HepG2 (cell line): ENCODE results near the gene MC1R. TPM values are rescaled to one million over a fixed set of nuclear protein-coding genes. Genes with fewer than 3 reads are reported as not detected.
A peak's percentile ranks its signal among the peaks of the same experiment; 100 is the strongest.

ENCODE experiments used
- EEA1 ChIP-seq: sonication (generic); formaldehyde crosslinking; IDR thresholded peaks from 2 replicates; pipeline ENCODE4 v1.5.1; 2020; ENCODE audit warnings: mild to moderate bottlenecking, missing genetic modification reagents, borderline replicate concordance
- EP300 ChIP-seq, 3 experiments: sonication (generic) in 1 of 3; formaldehyde crosslinking in 1 of 3; IDR thresholded peaks; 2 replicates each; pipeline versions ENCODE4 v1.5.1 to v1.6.1; 2011 to 2020; ENCODE audit warnings: low read depth in 2 of 3, low read length in 2 of 3, borderline replicate concordance in 1 of 3, improper control_type of control experiment in 1 of 3, mild to moderate bottlenecking in 1 of 3, missing genetic modification reagents in 1 of 3, moderate library complexity in 1 of 3
- FOSL2 ChIP-seq: sonication (generic); formaldehyde crosslinking; IDR thresholded peaks from 2 replicates; pipeline ENCODE4 v1.4.0; 2020; ENCODE audit warnings: missing genetic modification reagents
- HHEX ChIP-seq: IDR thresholded peaks from 2 replicates; pipeline ENCODE4 v1.6.1; 2016; ENCODE audit warnings: control low read depth
- ISL2 ChIP-seq: sonication (generic); formaldehyde crosslinking; IDR thresholded peaks from 2 replicates; pipeline ENCODE4 v1.5.0; 2020; ENCODE audit warnings: missing genetic modification reagents
- NRL ChIP-seq: sonication (generic); formaldehyde crosslinking; IDR thresholded peaks from 2 replicates; pipeline ENCODE4 v1.5.0; 2020; ENCODE audit warnings: missing genetic modification reagents, mild to moderate bottlenecking, moderate library complexity, borderline replicate concordance
- PHF20 ChIP-seq: sonication (generic); formaldehyde crosslinking; IDR thresholded peaks from 2 replicates; pipeline ENCODE4 v1.5.0; 2020; ENCODE audit warnings: mild to moderate bottlenecking, missing genetic modification reagents
- SIX1 ChIP-seq: sonication (generic); formaldehyde crosslinking; IDR thresholded peaks from 2 replicates; pipeline ENCODE4 v1.4.0; 2020; ENCODE audit warnings: missing genetic modification reagents, borderline replicate concordance
- U2AF1 ChIP-seq: fragments of 200-400 bp; formaldehyde crosslinking; optimal IDR thresholded peaks from 2 replicates; pipeline ENCODE3; 2017; ENCODE audit warnings: mild to moderate bottlenecking, low read depth, low read length
- ZNF256 ChIP-seq: sonication (generic); formaldehyde crosslinking; conservative IDR thresholded peaks from 2 replicates; pipeline ENCODE4 v1.4.0; 2020; ENCODE audit warnings: missing genetic modification reagents
- ZNF343 ChIP-seq: sonication (generic); formaldehyde crosslinking; IDR thresholded peaks from 2 replicates; pipeline ENCODE4 v1.4.0; 2020; ENCODE audit warnings: mild to moderate bottlenecking, missing genetic modification reagents
- ZNF441 ChIP-seq: sonication (generic); formaldehyde crosslinking; IDR thresholded peaks from 2 replicates; pipeline ENCODE4 v1.7.0; 2021; ENCODE audit warnings: missing genetic modification reagents, borderline replicate concordance
- ZNF446 ChIP-seq: sonication (generic); formaldehyde crosslinking; IDR thresholded peaks from 2 replicates; pipeline ENCODE4 v1.5.0; 2020; ENCODE audit warnings: mild to moderate bottlenecking, missing genetic modification reagents
- ZNF850 ChIP-seq: sonication (generic); formaldehyde crosslinking; conservative IDR thresholded peaks from 2 replicates; pipeline ENCODE4 v1.9.0; 2021; ENCODE audit warnings: mild to moderate bottlenecking, missing genetic modification reagents
- ZNF891 ChIP-seq: sonication (generic); formaldehyde crosslinking; IDR thresholded peaks from 2 replicates; pipeline ENCODE4 v1.5.0; 2020; ENCODE audit warnings: mild to moderate bottlenecking, missing genetic modification reagents
- polyA plus RNA-seq, 8 experiments: library from polyadenylated mRNA; depleted of rRNA in 3 of 8; stranded (reverse) in 7 of 8; unstranded in 1 of 8; fragments of >200 nt; fragmentation: Illumina TruSeq in 4 of 8; extraction: Trizol in 4 of 8; gene quantifications; 2 replicates each; pipeline versions ENCODE4 v1.2.1 to v1.2.3, GENCODE V29; 2011 to 2016; ENCODE audit warnings: low read depth in 4 of 8, missing spikeins in 1 of 8, mixed read lengths in 1 of 8; ENCODE audit not compliant: insufficient read depth in 1 of 8
- total RNA-seq, 5 experiments: library from RNA; depleted of rRNA; stranded (reverse); fragments of >200 nt; fragmentation: Illumina TruSeq; extraction: Trizol; gene quantifications; 2 replicates each; pipeline ENCODE4 v1.2.3, GENCODE V29; 2016; ENCODE audit warnings: low read depth in 1 of 5
- TF ChIP-seq, protein P1 (sequence below): IDR thresholded peaks from 2 replicates; pipeline ENCODE4 v1.6.1; 2016; ENCODE audit warnings: missing compliant biosample characterization, missing genetic modification reagents, borderline replicate concordance
- TF ChIP-seq, protein P2 (sequence below): IDR thresholded peaks from 2 replicates; pipeline ENCODE4 v1.6.1; 2016; ENCODE audit warnings: mild to moderate bottlenecking, missing biosample characterization, missing genetic modification reagents
- TF ChIP-seq, protein P3 (sequence below): sonication (generic); formaldehyde crosslinking; IDR thresholded peaks from 2 replicates; pipeline ENCODE4; 2020; ENCODE audit warnings: missing genetic modification reagents, mild to moderate bottlenecking, borderline replicate concordance
- TF ChIP-seq, protein P4 (sequence below): sonication (generic); formaldehyde crosslinking; IDR thresholded peaks from 2 replicates; pipeline ENCODE4 v1.5.0; 2020; ENCODE audit warnings: mild to moderate bottlenecking, missing genetic modification reagents

Gene MC1R
- total and polyA plus RNA-seq, 2 of the 13 experiments (the other 11 are each of a cell fraction or from before 2014, with no cell fraction given) = 9.1 to 14.8 TPM

DNA sequence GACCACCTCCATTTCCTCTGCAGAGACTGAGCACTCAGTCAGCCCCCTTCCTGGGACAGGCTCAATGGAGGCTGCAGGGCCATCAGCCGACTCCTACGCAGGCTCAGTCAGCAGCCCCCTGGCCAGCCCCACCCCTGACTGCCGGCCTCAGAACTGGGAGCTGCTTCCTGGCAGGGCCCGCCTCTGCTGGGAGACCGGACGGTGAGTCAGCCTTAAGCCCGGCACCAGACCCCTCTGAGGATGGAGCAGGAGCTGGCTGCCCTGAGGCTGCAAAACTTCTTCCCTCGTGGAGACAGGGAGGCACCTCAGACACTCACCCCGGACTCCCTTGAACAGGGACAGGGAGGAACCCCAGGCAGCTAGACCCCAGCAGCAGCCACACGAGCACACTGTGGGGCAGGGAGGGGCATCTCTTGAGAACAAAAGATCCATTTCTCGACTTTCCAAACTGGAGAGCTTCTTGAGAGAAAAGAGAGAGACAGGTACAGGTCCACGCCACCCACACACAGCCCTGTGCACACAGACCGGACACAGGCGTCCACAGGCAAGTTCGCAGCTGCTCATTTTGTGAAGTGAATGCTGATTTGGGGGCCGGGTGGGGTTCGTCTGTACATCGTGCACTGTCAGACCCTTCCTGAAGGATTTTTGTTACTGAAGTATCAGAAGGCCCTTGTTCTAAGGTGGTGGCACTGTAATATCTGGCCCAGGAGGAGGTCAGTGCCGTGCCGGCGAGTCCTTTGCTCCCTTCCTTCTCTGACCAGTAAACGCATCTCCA lies 3.2 kb downstream of the MC1R start (continued):
- no peak for TF ChIP-seq EP300 (IDR thresholded peaks at IDR 0.05; ENCODE audit: low read depth in 2 of 2, low read length in 2 of 2)
- TF ChIP-seq EP300 (CRISPR knock-in tag; IDR thresholded peaks at IDR 0.05; ENCODE audit: borderline replicate concordance) = peak; percentile 55; the same call in 1 of the 2 replicates
- 0 out of 2 replicates have a peak, but pooled peaks have one; percentile 25 for TF ChIP-seq HHEX (CRISPR knock-in tag)
- TF ChIP-seq ZNF850 = no peak
- no peak for TF ChIP-seq ZNF343 (CRISPR knock-in tag)
- TF ChIP-seq PHF20 (CRISPR knock-in tag) = no peak
- TF ChIP-seq ZNF446 (CRISPR knock-in tag) = no peak
- peak; percentile 98 for TF ChIP-seq FOSL2 (CRISPR knock-in tag)
- peak; percentile 40 for TF ChIP-seq ZNF441 (CRISPR knock-in tag)
- 0 out of 2 replicates have a peak, but pooled peaks have one; percentile 17 for TF ChIP-seq EEA1 (CRISPR knock-in tag)
- peak; percentile 52 for TF ChIP-seq ISL2 (CRISPR knock-in tag)
- TF ChIP-seq, protein P1, sequence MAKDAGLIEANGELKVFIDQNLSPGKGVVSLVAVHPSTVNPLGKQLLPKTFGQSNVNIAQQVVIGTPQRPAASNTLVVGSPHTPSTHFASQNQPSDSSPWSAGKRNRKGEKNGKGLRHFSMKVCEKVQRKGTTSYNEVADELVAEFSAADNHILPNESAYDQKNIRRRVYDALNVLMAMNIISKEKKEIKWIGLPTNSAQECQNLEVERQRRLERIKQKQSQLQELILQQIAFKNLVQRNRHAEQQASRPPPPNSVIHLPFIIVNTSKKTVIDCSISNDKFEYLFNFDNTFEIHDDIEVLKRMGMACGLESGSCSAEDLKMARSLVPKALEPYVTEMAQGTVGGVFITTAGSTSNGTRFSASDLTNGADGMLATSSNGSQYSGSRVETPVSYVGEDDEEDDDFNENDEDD = 0 out of 2 replicates have a peak, but pooled peaks have one; percentile 52
- TF ChIP-seq, protein P2, sequence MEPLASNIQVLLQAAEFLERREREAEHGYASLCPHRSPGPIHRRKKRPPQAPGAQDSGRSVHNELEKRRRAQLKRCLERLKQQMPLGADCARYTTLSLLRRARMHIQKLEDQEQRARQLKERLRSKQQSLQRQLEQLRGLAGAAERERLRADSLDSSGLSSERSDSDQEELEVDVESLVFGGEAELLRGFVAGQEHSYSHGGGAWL (CRISPR knock-in tag) = peak; percentile 81
- TF ChIP-seq U2AF1 = peak; percentile 65
- TF ChIP-seq, protein P3, sequence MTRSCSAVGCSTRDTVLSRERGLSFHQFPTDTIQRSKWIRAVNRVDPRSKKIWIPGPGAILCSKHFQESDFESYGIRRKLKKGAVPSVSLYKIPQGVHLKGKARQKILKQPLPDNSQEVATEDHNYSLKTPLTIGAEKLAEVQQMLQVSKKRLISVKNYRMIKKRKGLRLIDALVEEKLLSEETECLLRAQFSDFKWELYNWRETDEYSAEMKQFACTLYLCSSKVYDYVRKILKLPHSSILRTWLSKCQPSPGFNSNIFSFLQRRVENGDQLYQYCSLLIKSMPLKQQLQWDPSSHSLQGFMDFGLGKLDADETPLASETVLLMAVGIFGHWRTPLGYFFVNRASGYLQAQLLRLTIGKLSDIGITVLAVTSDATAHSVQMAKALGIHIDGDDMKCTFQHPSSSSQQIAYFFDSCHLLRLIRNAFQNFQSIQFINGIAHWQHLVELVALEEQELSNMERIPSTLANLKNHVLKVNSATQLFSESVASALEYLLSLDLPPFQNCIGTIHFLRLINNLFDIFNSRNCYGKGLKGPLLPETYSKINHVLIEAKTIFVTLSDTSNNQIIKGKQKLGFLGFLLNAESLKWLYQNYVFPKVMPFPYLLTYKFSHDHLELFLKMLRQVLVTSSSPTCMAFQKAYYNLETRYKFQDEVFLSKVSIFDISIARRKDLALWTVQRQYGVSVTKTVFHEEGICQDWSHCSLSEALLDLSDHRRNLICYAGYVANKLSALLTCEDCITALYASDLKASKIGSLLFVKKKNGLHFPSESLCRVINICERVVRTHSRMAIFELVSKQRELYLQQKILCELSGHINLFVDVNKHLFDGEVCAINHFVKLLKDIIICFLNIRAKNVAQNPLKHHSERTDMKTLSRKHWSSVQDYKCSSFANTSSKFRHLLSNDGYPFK (CRISPR knock-in tag) = peak; percentile 95
- TF ChIP-seq, protein P4, sequence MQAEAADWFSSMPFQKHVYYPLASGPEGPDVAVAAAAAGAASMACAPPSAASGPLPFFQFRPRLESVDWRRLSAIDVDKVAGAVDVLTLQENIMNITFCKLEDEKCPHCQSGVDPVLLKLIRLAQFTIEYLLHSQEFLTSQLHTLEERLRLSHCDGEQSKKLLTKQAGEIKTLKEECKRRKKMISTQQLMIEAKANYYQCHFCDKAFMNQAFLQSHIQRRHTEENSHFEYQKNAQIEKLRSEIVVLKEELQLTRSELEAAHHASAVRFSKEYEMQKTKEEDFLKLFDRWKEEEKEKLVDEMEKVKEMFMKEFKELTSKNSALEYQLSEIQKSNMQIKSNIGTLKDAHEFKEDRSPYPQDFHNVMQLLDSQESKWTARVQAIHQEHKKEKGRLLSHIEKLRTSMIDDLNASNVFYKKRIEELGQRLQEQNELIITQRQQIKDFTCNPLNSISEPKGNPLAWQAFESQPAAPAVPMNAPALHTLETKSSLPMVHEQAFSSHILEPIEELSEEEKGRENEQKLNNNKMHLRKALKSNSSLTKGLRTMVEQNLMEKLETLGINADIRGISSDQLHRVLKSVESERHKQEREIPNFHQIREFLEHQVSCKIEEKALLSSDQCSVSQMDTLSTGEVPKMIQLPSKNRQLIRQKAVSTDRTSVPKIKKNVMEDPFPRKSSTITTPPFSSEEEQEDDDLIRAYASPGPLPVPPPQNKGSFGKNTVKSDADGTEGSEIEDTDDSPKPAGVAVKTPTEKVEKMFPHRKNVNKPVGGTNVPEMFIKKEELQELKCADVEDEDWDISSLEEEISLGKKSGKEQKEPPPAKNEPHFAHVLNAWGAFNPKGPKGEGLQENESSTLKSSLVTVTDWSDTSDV (CRISPR knock-in tag) = peak; percentile 97
- TF ChIP-seq SIX1 = no peak
- TF ChIP-seq NRL (CRISPR knock-in tag) = peak; percentile 90
- TF ChIP-seq ZNF891 = peak; percentile 89
- TF ChIP-seq ZNF256 (CRISPR knock-in tag) = no peak
